ENCODE results near the gene SPAG16.
"Not testable (repeated sequence)": the region's sequence is repeated elsewhere in the genome, so short reads cannot be mapped to it uniquely, and the experiment has no call there.

The SPAG16 gene

DNA sequence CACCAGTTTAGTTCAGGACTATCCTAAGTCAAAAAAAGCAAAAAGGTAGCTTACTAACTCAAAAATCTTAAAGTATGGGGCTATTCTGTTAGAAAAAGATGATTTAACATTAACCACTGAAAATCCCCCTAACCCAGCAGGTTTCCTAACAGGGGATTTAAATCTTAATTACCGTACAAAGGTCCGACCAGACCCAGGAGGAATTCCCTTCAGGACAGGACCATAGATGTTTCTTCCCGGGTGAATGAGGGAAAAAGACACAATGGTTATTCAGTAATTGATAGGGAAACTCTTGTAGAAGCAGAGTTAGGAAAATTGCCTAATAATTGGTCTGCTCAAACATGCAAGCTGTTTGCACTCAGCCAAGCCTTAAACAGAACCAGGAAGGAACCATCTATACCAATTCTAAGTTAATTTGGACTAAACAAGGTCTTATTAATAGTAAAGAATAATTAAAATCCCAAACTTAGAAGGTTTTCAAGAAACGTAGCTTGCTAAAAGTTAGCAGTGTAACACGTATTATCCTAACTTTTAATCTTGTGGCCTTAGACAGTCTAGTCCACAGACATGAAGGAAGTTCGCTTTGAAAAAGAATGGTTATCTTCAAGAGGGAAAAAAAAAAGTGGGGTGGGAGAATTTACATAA is 124.3 kb downstream of the SPAG16 start:
- not testable (repeated sequence) for DNase-seq (ENCODE audit: low read depth in 2 of 2)

- not testable (repeated sequence) for DNase-seq (ENCODE audit: low read depth in 2 of 2)
Measured at GRCh38 chr2:213410687-213411086, 126.4 kb downstream of the SPAG16 start.

DNA sequence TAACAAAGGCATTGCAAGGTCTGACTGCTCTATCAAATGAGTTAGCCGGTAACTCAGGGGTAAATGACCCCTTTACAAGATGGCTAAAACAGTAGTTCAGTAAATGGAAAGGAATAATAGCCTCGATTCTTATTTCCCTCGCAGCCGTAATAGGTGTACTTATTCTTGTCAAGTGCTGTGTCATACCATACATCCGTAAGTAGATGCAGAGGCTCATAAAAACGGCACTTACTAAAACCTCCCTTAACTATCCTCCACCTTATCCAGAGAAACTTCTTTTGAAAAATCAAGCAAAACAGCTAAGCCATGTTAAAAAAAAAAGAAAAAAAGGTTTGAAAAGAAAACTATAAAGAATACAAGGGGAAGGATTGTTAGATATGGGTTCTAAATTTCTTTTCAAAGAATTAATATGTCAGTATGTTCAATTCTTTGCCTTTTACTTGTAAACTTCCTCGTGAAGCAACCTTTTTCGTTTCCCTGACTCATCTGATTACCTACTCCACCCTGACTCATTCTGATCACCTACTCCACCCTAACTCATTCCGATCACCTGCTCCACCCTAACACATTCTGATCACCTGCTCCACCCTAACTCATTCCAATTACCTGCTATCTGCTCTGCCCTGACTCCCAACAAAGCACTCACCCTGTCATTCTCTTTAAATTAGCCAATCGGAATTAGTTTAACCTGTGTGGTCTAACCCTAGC is 127.5 kb downstream of the SPAG16 start:
- no peak for DNase-seq (ENCODE audit: low read depth in 2 of 2)

DNA sequence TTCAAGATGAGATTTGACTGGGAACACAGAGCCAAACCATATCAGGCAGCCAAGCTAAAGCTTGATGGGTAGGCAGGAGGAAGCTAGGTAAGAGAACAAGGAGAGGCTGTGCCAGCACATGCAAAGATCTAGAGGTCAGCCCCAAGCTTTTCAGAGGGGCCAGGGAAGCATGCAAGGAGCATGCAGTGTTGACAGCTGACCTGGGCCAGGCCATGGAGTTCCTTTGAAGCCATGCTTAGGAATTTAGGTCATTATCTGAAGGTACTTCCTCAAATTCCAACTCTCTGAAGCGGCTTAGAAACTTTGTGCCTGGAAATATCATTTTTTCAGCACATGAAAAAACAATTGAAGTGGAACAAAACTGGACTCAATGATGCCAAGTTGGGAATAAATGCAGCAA is 130.8 kb downstream of the SPAG16 start:
- DNase-seq (ENCODE audit: low read depth in 2 of 2): no peak

- no peak for DNase-seq (ENCODE audit: low read depth in 2 of 2)
Measured at GRCh38 chr2:213416832-213417231, 132.6 kb downstream of the SPAG16 start.

DNA sequence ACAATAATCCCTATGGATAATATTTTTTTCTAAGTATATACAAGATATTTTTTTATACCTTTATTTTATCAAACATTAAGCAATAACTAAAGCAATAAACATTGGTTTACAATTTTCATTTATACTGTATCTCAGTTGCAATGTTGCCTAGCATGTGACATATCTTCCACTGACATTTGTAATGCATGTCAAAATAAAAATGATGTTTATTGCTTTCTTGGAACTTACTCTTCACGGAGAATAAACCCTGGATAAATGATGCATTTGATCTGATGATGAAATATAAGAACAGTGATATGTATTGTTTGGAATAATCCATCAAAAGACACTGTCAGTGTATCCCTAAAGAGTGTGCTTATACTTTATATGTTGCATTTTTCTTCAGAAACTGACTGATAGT is 135.7 kb downstream of the SPAG16 start:
- DNase-seq (ENCODE audit: low read depth in 2 of 2): no peak

DNA sequence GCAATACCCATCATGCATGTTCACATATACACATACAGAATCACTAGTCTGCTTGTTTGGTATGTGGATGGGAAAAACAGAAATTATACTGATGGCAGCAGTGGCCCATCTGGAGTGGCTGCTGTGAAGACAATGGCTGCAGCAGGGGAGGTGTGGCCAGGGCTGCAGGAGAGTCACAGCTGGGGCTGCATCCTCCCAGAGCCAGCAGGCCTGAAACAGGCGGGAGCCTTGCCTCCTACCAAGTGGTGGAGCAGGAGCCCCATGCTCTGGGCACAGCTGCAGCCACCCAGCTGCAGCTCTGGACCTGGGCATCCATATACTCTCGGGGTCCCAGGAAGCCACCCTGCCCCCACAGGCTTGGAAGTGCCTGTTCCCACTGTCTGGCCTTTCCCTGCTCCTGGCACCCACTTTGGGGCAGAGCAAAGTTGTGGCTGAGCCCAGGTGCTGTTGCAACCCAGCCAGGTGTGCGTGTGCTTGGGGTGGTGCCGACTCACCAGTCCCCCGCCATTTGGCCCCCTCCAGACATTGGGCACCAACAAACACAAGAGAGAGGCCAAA is 136.6 kb downstream of the SPAG16 start:
- no peak for DNase-seq (ENCODE audit: low read depth in 2 of 2)

DNA sequence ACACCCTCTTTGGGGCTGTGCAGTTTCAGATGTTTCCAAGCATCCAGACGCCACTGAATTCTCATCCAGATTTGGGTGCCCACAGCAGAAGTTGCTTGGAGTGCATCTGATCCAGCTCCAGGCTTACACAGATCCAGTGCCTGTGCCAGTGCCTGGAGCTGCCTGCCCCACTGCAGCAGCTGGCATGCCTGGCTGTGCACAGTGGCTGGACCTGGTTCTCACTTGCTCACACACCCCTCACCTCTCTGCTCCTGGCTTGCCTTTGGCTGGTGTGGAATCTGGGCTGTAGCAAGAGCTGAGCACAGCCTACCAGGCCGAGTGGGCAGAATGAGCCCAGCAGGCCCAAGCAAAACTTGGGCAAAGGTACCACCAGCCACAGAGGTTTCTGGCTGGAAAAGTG is 137.9 kb downstream of the SPAG16 start:
- no peak for DNase-seq (ENCODE audit: low read depth in 2 of 2)

DNA sequence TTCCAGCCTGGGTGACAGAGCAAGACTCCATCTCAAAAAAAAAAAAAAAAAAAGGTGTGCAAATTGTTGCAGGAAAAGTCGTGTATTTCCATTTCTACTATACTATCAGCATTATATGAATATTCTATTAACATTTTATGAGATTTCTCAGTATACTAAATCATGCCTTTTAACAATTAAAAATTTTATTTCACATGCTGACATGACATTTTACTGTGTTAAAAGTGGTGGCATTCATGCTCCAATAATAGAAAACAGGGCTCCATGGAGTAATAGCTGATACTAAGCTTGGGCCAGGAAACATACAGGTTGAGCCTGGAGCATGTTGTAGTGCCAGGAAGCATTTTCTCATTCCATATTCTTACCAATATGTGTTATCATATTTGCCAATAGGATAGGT is 141.4 kb downstream of the SPAG16 start:
- DNase-seq (ENCODE audit: low read depth in 2 of 2): no peak

GRCh38 chr2:213429516-213429915 is 145.3 kb downstream of the SPAG16 start:
- no peak for DNase-seq (ENCODE audit: low read depth in 2 of 2)

DNA sequence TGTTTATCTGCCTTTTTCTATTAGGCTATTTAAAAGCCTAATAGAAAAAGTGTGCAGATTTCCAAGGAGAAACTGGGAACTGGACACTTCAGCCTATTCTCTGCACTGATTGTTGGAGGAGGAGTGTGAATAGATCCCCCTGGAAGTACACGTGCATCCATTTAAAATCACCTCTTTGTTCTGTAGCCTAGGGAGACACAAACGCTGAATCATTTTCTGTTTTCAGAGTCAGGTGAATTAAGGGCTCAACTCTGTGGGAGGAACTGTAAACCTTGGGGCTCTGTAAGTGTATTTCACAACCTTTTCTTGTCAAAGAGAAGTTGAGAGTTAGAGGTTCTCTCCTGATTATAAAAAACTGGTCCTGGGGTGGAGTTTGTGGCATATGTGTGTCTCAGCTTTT is 159.7 kb downstream of the SPAG16 start:
- no peak for DNase-seq (ENCODE audit: low read depth in 2 of 2)

DNA sequence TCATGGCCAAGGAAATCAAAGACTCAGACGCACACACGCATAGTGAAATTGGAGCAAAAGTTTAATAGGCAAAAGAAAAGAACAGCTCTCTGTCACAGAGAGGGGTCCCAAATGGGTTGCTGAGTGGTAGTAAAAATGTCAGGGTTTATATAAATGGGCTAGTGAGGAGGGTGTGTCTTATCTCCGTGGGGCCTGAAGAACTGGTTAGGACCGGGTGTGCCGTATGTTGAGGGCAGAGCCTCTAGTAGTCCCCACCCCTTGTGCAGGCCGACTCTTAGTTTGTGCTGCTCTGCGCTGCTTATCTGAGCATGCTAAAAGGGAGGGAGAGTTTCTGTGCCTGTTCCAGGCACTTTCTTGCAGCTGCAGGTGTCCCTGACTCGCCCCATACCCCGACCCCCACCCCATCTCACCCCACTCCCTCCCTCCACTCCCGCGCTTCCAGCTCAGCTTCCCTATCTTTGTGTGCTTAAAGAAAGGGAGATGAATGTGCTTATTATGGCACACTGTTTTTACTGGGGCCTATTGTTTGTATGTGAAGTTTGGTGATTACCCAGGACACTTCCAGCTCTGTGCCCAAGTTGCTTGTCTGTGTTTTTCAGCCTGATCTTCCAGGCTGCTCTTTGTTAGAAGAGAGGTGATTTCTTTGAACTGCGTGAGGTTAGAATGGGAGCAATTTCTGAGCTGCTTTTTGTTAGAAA is 167.4 kb downstream of the SPAG16 start:
- no peak for DNase-seq (ENCODE audit: low read depth in 2 of 2)

- DNase-seq (ENCODE audit: low read depth in 2 of 2): no peak
Measured at GRCh38 chr2:213455316-213456008, 171.2 kb downstream of the SPAG16 start.

GRCh38 chr2:213475433-213475832 is 191.2 kb downstream of the SPAG16 start:
- DNase-seq (ENCODE audit: low read depth in 2 of 2): no peak

- no peak for DNase-seq (ENCODE audit: low read depth in 2 of 2)
Measured at GRCh38 chr2:213476641-213477040, 192.4 kb downstream of the SPAG16 start.

GRCh38 chr2:213490087-213490486 is 205.8 kb downstream of the SPAG16 start:
- no peak for DNase-seq (ENCODE audit: low read depth in 2 of 2)

DNA sequence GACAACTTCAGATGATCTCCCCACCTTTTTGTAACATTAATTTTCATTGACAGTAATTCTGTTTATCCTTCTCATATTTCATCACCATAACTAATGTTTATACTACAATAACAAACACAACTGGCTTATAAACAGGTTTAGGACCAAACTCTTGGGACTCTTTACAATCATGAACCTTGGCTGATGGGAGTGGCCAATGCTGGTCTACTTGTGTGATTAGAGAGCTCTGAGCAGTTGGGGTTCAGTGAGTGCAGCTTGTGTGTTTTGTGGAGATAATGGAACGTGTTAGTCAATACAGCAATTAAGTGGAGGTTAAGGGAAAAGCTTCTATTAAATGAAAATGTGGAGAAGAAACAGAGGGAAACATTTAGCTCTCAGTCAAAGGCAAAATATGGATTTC is 207.1 kb downstream of the SPAG16 start:
- no peak for DNase-seq (ENCODE audit: low read depth in 2 of 2)

- no peak for DNase-seq (ENCODE audit: low read depth in 2 of 2)
Measured at GRCh38 chr2:213496226-213496625, 212.0 kb downstream of the SPAG16 start.

DNA sequence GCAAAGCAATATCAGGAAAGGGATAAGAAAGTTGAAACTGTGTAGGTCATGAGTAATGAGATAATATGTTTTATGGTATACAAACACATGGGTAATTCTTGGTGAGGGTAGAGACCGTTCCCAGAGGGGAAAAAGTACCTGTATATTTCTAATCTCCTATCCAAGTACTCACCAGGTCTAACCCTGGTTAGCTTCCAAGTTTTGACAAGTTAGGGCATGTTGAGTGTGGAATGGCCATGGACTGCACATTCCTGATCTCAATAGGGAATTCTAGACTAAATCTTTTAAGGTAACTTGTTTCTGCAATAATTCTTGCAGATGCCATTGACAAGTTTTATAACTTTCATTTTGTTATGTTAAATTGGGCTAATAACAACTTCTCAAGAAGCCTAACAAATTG is 216.6 kb downstream of the SPAG16 start:
- DNase-seq (ENCODE audit: low read depth in 2 of 2): no peak

GRCh38 chr2:213524164-213524563 is 239.9 kb downstream of the SPAG16 start:
- no peak for DNase-seq (ENCODE audit: low read depth in 2 of 2)

- DNase-seq (ENCODE audit: low read depth in 2 of 2): no peak
Measured at GRCh38 chr2:213537579-213537978, 253.3 kb downstream of the SPAG16 start.

- no peak for DNase-seq (ENCODE audit: low read depth in 2 of 2)
Measured at GRCh38 chr2:213544940-213545339, 260.7 kb downstream of the SPAG16 start.
